H1 (cell line): ENCODE measurements around the gene APOBEC3G. TPM values are rescaled to one million over a fixed set of nuclear protein-coding genes. Genes with fewer than 3 reads are reported as not detected.

Experiments
- CTCF ChIA-PET: fragments of 300-600 bp; sonication (Branson Sonifier 250); formaldehyde crosslinking; loops from one replicate; lab custom pipeline; 2021; ENCODE audit not compliant: partially characterized antibody; lab: Charles Lee
- POLR2A ChIA-PET: fragments of 300-600 bp; sonication (Branson Sonifier 250); formaldehyde crosslinking; loops from one replicate; lab custom pipeline; 2021; ENCODE audit warnings: inconsistent platforms; ENCODE audit not compliant: partially characterized antibody; lab: Charles Lee
- DNase-seq, 2 experiments: peaks; one replicate each; pipeline versions ENCODE4 v3.0.0 to v3.0.0-alpha.2; 2010 to 2022; ENCODE audit warnings: low spot score in 2 of 2, low read depth in 1 of 2, mixed read lengths in 1 of 2
- FAIRE-seq: peaks from 2 replicates; lab custom pipeline; 2011; peaks lifted over from hg19 to GRCh38; lab: Jason Lieb, UNC
- H2AFZ ChIP-seq: 2 replicates; pipeline ENCODE4 v1.8.1; 2012; ENCODE audit warnings: low read length, inconsistent platforms
- H2AK5ac ChIP-seq: 2 replicates; pipeline ENCODE4 v1.6.1; 2013; ENCODE audit warnings: low read depth, low read length
- H2BK120ac ChIP-seq: replicated peaks from 2 replicates; pipeline ENCODE3; 2013; ENCODE audit warnings: low read depth, low read length, inconsistent platforms
- H2BK12ac ChIP-seq: 2 replicates; pipeline ENCODE4 v1.6.1; 2013; ENCODE audit warnings: low read depth, low read length
- H2BK15ac ChIP-seq: 2 replicates; pipeline ENCODE4 v1.6.1; 2013; ENCODE audit warnings: low read length
- H2BK20ac ChIP-seq: 2 replicates; pipeline ENCODE4 v1.6.1; 2013; ENCODE audit warnings: low read length
- H2BK5ac ChIP-seq: 2 replicates; pipeline ENCODE4 v1.6.1; 2013; ENCODE audit warnings: low read depth, low read length
- H3K14ac ChIP-seq: 2 replicates; pipeline ENCODE4 v1.6.1; 2013; ENCODE audit warnings: inconsistent platforms; ENCODE audit not compliant: insufficient read length
- H3K18ac ChIP-seq: 2 replicates; pipeline ENCODE4 v1.6.1; 2013; ENCODE audit warnings: low read length; ENCODE audit errors: extremely low read depth
- H3K23ac ChIP-seq: 2 replicates; pipeline ENCODE4 v1.6.1; 2013; ENCODE audit warnings: inconsistent platforms; ENCODE audit not compliant: insufficient read length
- H3K23me2 ChIP-seq: 2 replicates; pipeline ENCODE4 v1.6.1; 2013; ENCODE audit warnings: low read depth, low read length
- H3K27ac ChIP-seq: 2 replicates; pipeline ENCODE4 v1.6.1; 2011; ENCODE audit warnings: low read depth, low read length, inconsistent platforms
- H3K27me3 ChIP-seq, 4 experiments: replicated peaks in 1 of 4; 1 replicate in 1 of 4; 2 replicates in 3 of 4; pipeline versions ENCODE4 v1.6.1 to v1.8.1; 2011 to 2013; ENCODE audit warnings: low read length in 3 of 4, mild to moderate bottlenecking in 3 of 4, inconsistent platforms in 2 of 4, mixed read lengths in 2 of 4, moderate library complexity in 1 of 4; ENCODE audit not compliant: control insufficient read depth in 3 of 4, insufficient read depth in 3 of 4; ENCODE audit errors: extremely low read depth in 1 of 4
- H3K36me3 ChIP-seq, 4 experiments: 2 replicates each; pipeline versions ENCODE4 v1.6.1 to v1.8.1; 2011 to 2013; ENCODE audit warnings: mild to moderate bottlenecking in 4 of 4, low read length in 3 of 4, moderate library complexity in 2 of 4, control low read depth in 1 of 4, inconsistent platforms in 1 of 4; ENCODE audit not compliant: insufficient read depth in 4 of 4, control insufficient read depth in 2 of 4
- H3K4ac ChIP-seq: replicated peaks from 2 replicates; pipeline ENCODE3; 2013; ENCODE audit warnings: low read length, low read depth, mixed read lengths, inconsistent platforms; ENCODE audit not compliant: insufficient read length
- H3K4me1 ChIP-seq, 4 experiments: replicated peaks in 1 of 4; 1 replicate in 1 of 4; 2 replicates in 3 of 4; pipeline versions ENCODE4 v1.6.1 to v1.8.1; 2011 to 2013; ENCODE audit warnings: low read length in 3 of 4, inconsistent platforms in 2 of 4, mixed read lengths in 1 of 4; ENCODE audit not compliant: insufficient read depth in 4 of 4, control insufficient read depth in 3 of 4
- H3K4me2 ChIP-seq, 2 experiments: 2 replicates each; pipeline versions ENCODE4 v1.6.1 to v1.8.1; 2011 to 2013; ENCODE audit warnings: low read depth in 2 of 2, low read length in 2 of 2, control low read depth in 1 of 2, inconsistent platforms in 1 of 2, mild to moderate bottlenecking in 1 of 2; ENCODE audit not compliant: insufficient read depth in 1 of 2
- H3K4me3 ChIP-seq, 4 experiments: fragments of 200-600, 300-600 bp in 1 of 4; sonication (generic), shearing (Covaris generic), sonication (Bioruptor Twin) in 1 of 4; 2 replicates each; pipeline versions ENCODE4 v1.5.1 to v1.8.1; 2011 to 2016; ENCODE audit warnings: low read length in 4 of 4, low read depth in 3 of 4, control low read depth in 2 of 4, inconsistent platforms in 2 of 4, mild to moderate bottlenecking in 2 of 4, mixed read lengths in 1 of 4, moderate library complexity in 1 of 4; ENCODE audit not compliant: insufficient read depth in 2 of 4; ENCODE audit errors: extremely low read depth in 1 of 4
- H3K56ac ChIP-seq: replicated peaks from 2 replicates; pipeline ENCODE3; 2013; ENCODE audit warnings: low read depth, mild to moderate bottlenecking, mixed read lengths, low read length, inconsistent platforms; ENCODE audit not compliant: insufficient read length
- H3K79me1 ChIP-seq: 2 replicates; pipeline ENCODE4 v1.6.1; 2013; ENCODE audit warnings: low read depth, low read length, control low read depth
- H3K79me2 ChIP-seq, 2 experiments: 2 replicates each; pipeline versions ENCODE4 v1.6.1 to v1.8.1; 2012 to 2013; ENCODE audit warnings: low read length in 2 of 2, mild to moderate bottlenecking in 2 of 2, inconsistent platforms in 1 of 2; ENCODE audit not compliant: insufficient read depth in 2 of 2, control insufficient read depth in 1 of 2
- H3K9ac ChIP-seq, 4 experiments: replicated peaks in 1 of 4; 1 replicate in 1 of 4; 2 replicates in 3 of 4; pipeline versions ENCODE4 v1.6.1 to v1.8.1; 2011 to 2013; ENCODE audit warnings: low read depth in 3 of 4, low read length in 3 of 4, control low read depth in 2 of 4, mild to moderate bottlenecking in 2 of 4, moderate library complexity in 2 of 4, inconsistent platforms in 1 of 4; ENCODE audit errors: extremely low read depth in 1 of 4
- H3K9me3 ChIP-seq, 2 experiments: 2 replicates each; pipeline versions ENCODE4 v1.6.1 to v1.8.1; 2012 to 2013; ENCODE audit warnings: mild to moderate bottlenecking in 2 of 2, moderate library complexity in 2 of 2, control low read depth in 1 of 2, inconsistent platforms in 1 of 2, low read depth in 1 of 2, low read length in 1 of 2, mixed read lengths in 1 of 2; ENCODE audit not compliant: insufficient read depth in 2 of 2
- H4K20me1 ChIP-seq, 2 experiments: replicated peaks in 1 of 2; 2 replicates each; pipeline versions ENCODE3 to v1.8.1; 2011 to 2013; ENCODE audit warnings: inconsistent platforms in 2 of 2, low read length in 2 of 2, mild to moderate bottlenecking in 1 of 2; ENCODE audit not compliant: insufficient read depth in 2 of 2, control insufficient read depth in 1 of 2
- H4K5ac ChIP-seq: 2 replicates; pipeline ENCODE4 v1.6.1; 2013; ENCODE audit warnings: low read length, low read depth, mixed read lengths, inconsistent platforms; ENCODE audit not compliant: insufficient read length
- H4K8ac ChIP-seq: 2 replicates; pipeline ENCODE4 v1.8.0; 2013; ENCODE audit warnings: mild to moderate bottlenecking, moderate library complexity, low read length, inconsistent platforms; ENCODE audit not compliant: insufficient read depth; ENCODE audit errors: extremely low read depth
- H4K91ac ChIP-seq: replicated peaks from 2 replicates; pipeline ENCODE3; 2013; ENCODE audit warnings: low read length, mixed read lengths, inconsistent platforms; ENCODE audit not compliant: insufficient read length
- MAX ChIP-seq: IDR thresholded peaks from 2 replicates; pipeline ENCODE4 v1.6.1; 2012; ENCODE audit warnings: inconsistent platforms
- WGBS, 2 experiments: shearing (Covaris generic) in 1 of 2; methylation state at CpG; one replicate each; pipeline versions ENCODE4 v1.1.6 to v1.1.7; 2013 to 2015; ENCODE audit warnings: low lambda C conversion rate in 2 of 2, mixed read lengths in 2 of 2, inconsistent platforms in 1 of 2, low coverage in 1 of 2, missing lambda C conversion rate in 1 of 2; ENCODE audit not compliant: insufficient replicate concordance in 2 of 2, insufficient coverage in 1 of 2, insufficient read length in 1 of 2; ENCODE audit errors: extremely low coverage in 1 of 2, missing lambda C conversion rate in 1 of 2; 5-methylcytosine and 5-hydroxymethylcytosine counted together
- polyA plus RNA-seq, 7 experiments: library from polyadenylated mRNA; depleted of rRNA in 3 of 7; stranded (reverse) in 5 of 7; unstranded in 2 of 7; fragments of >200 nt in 5 of 7; fragments of 200-250 nt in 2 of 7; gene quantifications; 1 replicate in 5 of 7; 2 replicates in 1 of 7; 4 replicates in 1 of 7; pipeline versions ENCODE4 v1.2.1 to v1.2.3, GENCODE V29; 2011 to 2013; ENCODE audit warnings: missing spikeins in 2 of 7, mixed read lengths in 2 of 7
- total RNA-seq: library from RNA; stranded (reverse); fragmentation: NEBNext Ultra II Directional; extraction: Animal tissue kit (Norgen Biotek cat#: 25700); gene quantifications from 2 replicates; pipeline ENCODE4 v1.2.1, GENCODE V29; 2021
- TF ChIP-seq, protein P1 (sequence below), 3 experiments: IDR thresholded peaks; 1 replicate in 2 of 3; 2 replicates in 1 of 3; pipeline versions ENCODE4 v1.5.1 to v1.6.1; 2011; ENCODE audit warnings: low read length in 3 of 3, mild to moderate bottlenecking in 3 of 3, inconsistent platforms in 2 of 3, low read depth in 1 of 3, moderate library complexity in 1 of 3; ENCODE audit not compliant: insufficient read depth in 1 of 3; ENCODE audit errors: control extremely low read depth in 1 of 3

APOBEC3G gene
- total and polyA plus RNA-seq, 2 of the 8 experiments (the other 6 are each of a cell fraction or from before 2014, with no cell fraction given): 1.7 to 2.0 TPM

GRCh38 chr22:39068033-39068785 lies 8.9 kb upstream of the APOBEC3G start:
- no peak overlapping the region for H2BK120ac ChIP-seq
- no peak for FAIRE-seq

More at GRCh38 chr22:39068033-39068785, 8.9 kb upstream of the APOBEC3G start:
- TF ChIP-seq MAX: no peak
- TF ChIP-seq, protein P1, sequence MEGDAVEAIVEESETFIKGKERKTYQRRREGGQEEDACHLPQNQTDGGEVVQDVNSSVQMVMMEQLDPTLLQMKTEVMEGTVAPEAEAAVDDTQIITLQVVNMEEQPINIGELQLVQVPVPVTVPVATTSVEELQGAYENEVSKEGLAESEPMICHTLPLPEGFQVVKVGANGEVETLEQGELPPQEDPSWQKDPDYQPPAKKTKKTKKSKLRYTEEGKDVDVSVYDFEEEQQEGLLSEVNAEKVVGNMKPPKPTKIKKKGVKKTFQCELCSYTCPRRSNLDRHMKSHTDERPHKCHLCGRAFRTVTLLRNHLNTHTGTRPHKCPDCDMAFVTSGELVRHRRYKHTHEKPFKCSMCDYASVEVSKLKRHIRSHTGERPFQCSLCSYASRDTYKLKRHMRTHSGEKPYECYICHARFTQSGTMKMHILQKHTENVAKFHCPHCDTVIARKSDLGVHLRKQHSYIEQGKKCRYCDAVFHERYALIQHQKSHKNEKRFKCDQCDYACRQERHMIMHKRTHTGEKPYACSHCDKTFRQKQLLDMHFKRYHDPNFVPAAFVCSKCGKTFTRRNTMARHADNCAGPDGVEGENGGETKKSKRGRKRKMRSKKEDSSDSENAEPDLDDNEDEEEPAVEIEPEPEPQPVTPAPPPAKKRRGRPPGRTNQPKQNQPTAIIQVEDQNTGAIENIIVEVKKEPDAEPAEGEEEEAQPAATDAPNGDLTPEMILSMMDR (IDR thresholded peaks at IDR 0.05; ENCODE audit: control extremely low read depth in 1 of 3, insufficient read depth in 1 of 3, low read depth in 1 of 3, low read length in 3 of 3): peak in 1 of 3 experiments; percentile 31; a peak in 1 of 4 replicates
- CTCF ChIA-PET: interaction anchor here (0.7 to 2.4 kb wide), 8 partner anchors 10 to 88 kb away, joined by 3 to 9 read pairs (median 4); no protein-coding TSS in a partner anchor
- Histone ChIP-seq H2BK15ac (no peak overlapping the region), H3K27me3 (no peaks in the 10 kb centered on the region), H3K4me2 (no peak overlapping the region), H4K8ac (no peak overlapping the region; the same call in 1 of the 2 replicates), H4K20me1 (no peaks in the 10 kb centered on the region), H3K9me3 (no peaks in the 10 kb centered on the region), H3K4ac (no peak overlapping the region), H3K14ac (no peak overlapping the region), H3K23ac (no peak overlapping the region), H3K9ac (no peak overlapping the region), H3K79me1 (no peaks in the 10 kb centered on the region), H4K5ac (no peak overlapping the region), H3K23me2 (no peaks in the 10 kb centered on the region), H3K56ac (no peak overlapping the region), H2AFZ (no peak overlapping the region), H2BK5ac (no peak overlapping the region), H2AK5ac (no peak overlapping the region), H3K27ac (no peak overlapping the region), H4K91ac (no peak overlapping the region), H3K4me1 (peaks cover 0 to 3% (median 0%) of the 10 kb centered on the region in 4 experiments; a peak in 2 of 7 replicates), H3K36me3 (no peaks in the 10 kb centered on the region), H3K79me2 (no peaks in the 10 kb centered on the region), H2BK20ac (no peak overlapping the region), H3K18ac (no peak overlapping the region), H3K4me3 (no peak overlapping the region), H2BK12ac (no peak overlapping the region)
- WGBS, 2 experiments: 91% methylated on average over 12 of the region's 13 CpGs; no CpG with 5 or more reads in 1 of the 2 experiments
- no peak for DNase-seq
- POLR2A ChIA-PET: interaction anchor here (0.7 kb wide), 1 partner anchor 15 kb away, joined by 3 read pairs; no protein-coding TSS in a partner anchor
